DND-41 (cell line): ENCODE measurements around the gene CADPS.

Experiments used
- ATAC-seq: fragments of 200-7000 bp; cut with Tn5 transposase; 3 replicates; pipeline ENCODE4 v1.9.1; 2021; ENCODE audit warnings: low read depth; ENCODE audit not compliant: insufficient read depth
- DNase-seq: peaks from one replicate; pipeline ENCODE4 v3.0.0-alpha.2; 2020
- H2AFZ ChIP-seq: 2 replicates; pipeline ENCODE4 v1.6.0; 2012; ENCODE audit warnings: low read depth, low read length
- H3K27ac ChIP-seq: 2 replicates; pipeline ENCODE4 v1.5.1; 2012; ENCODE audit warnings: low read length, inconsistent platforms
- H3K27me3 ChIP-seq: fragments of 200-600 bp; sonication (generic); 2 replicates; pipeline ENCODE4 v1.6.0; 2012; ENCODE audit warnings: low read length, mild to moderate bottlenecking, inconsistent platforms; ENCODE audit not compliant: insufficient read depth, poor library complexity
- H3K36me3 ChIP-seq: 2 replicates; pipeline ENCODE4 v1.5.1; 2012; ENCODE audit warnings: low read length, inconsistent platforms; ENCODE audit not compliant: insufficient read depth
- H3K4me1 ChIP-seq: 2 replicates; pipeline ENCODE4 v1.5.1; 2012; ENCODE audit warnings: mild to moderate bottlenecking, low read length; ENCODE audit not compliant: insufficient read depth
- H3K4me2 ChIP-seq: 2 replicates; pipeline ENCODE4 v1.6.0; 2012; ENCODE audit warnings: mild to moderate bottlenecking, moderate library complexity, low read length, inconsistent platforms; ENCODE audit not compliant: insufficient read depth
- H3K4me3 ChIP-seq, 2 experiments: fragments of 200-600 bp in 1 of 2; shearing (Covaris generic) in 1 of 2; 2 replicates each; pipeline ENCODE4 v1.5.1; 2012 to 2016; ENCODE audit warnings: inconsistent platforms in 2 of 2, low read length in 2 of 2, mild to moderate bottlenecking in 2 of 2, low read depth in 1 of 2, moderate library complexity in 1 of 2
- H3K79me2 ChIP-seq: 2 replicates; pipeline ENCODE4 v1.6.0; 2012; ENCODE audit warnings: low read length, inconsistent platforms; ENCODE audit not compliant: insufficient read depth
- H3K9ac ChIP-seq: 2 replicates; pipeline ENCODE4 v1.6.0; 2012; ENCODE audit warnings: low read depth, mild to moderate bottlenecking, inconsistent platforms, low read length, moderate library complexity
- H3K9me3 ChIP-seq: 2 replicates; pipeline ENCODE4 v1.5.1; 2012; ENCODE audit warnings: low read length, moderate library complexity, mild to moderate bottlenecking, inconsistent platforms; ENCODE audit not compliant: insufficient read depth, severe bottlenecking
- H4K20me1 ChIP-seq: 2 replicates; pipeline ENCODE4 v1.6.0; 2012; ENCODE audit warnings: low read length; ENCODE audit not compliant: insufficient read depth
- CTCF ChIP-seq: IDR thresholded peaks from 2 replicates; pipeline ENCODE4 v1.5.1; 2012; ENCODE audit warnings: borderline replicate concordance, low read length, moderate library complexity, mild to moderate bottlenecking; ENCODE audit not compliant: poor library complexity, severe bottlenecking; ENCODE audit errors: extremely low read depth
- EZH2 ChIP-seq: IDR thresholded peaks from 3 replicates; pipeline ENCODE4 v1.6.1; 2012; ENCODE audit warnings: borderline replicate concordance, low read depth, mild to moderate bottlenecking, moderate library complexity, low read length, inconsistent platforms; ENCODE audit not compliant: severe bottlenecking

The CADPS gene

DNA sequence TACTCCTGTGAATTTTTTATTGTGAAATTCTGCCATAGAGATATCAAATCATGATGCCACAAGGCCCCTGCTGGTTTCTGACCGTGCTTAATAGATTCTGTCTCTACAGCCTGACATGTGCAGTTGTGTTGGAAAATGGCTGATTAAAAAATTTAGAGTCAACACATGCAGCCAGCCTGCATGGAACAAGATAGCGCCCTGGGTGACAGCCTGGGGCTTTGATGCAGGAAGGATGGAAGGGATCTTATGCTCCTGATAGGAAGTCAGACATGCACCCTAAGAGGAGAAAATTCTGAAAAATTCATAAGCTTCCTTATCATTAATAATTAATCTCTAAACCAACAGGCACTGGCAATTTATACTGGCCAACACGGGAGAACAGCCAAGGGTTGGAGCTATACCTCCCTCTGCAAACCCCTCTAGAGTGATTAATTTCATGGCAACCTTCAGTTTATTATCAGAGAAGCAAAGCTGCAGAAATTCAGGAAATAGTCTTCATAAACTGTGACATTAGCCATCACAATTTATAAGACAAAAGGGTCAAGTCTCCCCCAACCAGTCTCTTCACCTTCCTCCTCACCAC lies 198.4 kb downstream of the CADPS start:
- no peak overlapping the region for H3K4me3 ChIP-seq
- no peak overlapping the region for H3K27ac ChIP-seq
- DNase-seq = no peak
- H3K79me2 ChIP-seq = no peaks in the 10 kb centered on the region
- peaks cover 3% of the 10 kb centered on the region for H3K27me3 ChIP-seq
- no peaks in the 10 kb centered on the region for H3K36me3 ChIP-seq
- no peaks in the 10 kb centered on the region for H4K20me1 ChIP-seq
- TF ChIP-seq EZH2 (no peak), CTCF (no peak)
- no peaks in the 10 kb centered on the region for H3K4me1 ChIP-seq
- H3K9ac ChIP-seq = no peak overlapping the region
- ATAC-seq = no peak
- no peak overlapping the region for H2AFZ ChIP-seq
- no peak overlapping the region for H3K4me2 ChIP-seq
- no peaks in the 10 kb centered on the region for H3K9me3 ChIP-seq

- peaks cover 3% of the 10 kb centered on the region for H3K27me3 ChIP-seq
- no peaks in the 10 kb centered on the region for H3K79me2 ChIP-seq
- H3K9me3 ChIP-seq = no peaks in the 10 kb centered on the region
- no peaks in the 10 kb centered on the region for H3K36me3 ChIP-seq
- no peaks in the 10 kb centered on the region for H3K4me1 ChIP-seq
- no peak overlapping the region for H3K4me2 ChIP-seq
- DNase-seq (no peak), ATAC-seq (no peak)
- no peak for TF ChIP-seq EZH2
- no peak for TF ChIP-seq CTCF
- H3K27ac ChIP-seq = no peak overlapping the region
- H3K9ac ChIP-seq = no peak overlapping the region
- no peaks in the 10 kb centered on the region for H4K20me1 ChIP-seq
- no peak overlapping the region for H2AFZ ChIP-seq
- H3K4me3 ChIP-seq = no peak overlapping the region
Observed at GRCh38 chr3:62675492-62675891, 199.7 kb downstream of the CADPS start.

DNA sequence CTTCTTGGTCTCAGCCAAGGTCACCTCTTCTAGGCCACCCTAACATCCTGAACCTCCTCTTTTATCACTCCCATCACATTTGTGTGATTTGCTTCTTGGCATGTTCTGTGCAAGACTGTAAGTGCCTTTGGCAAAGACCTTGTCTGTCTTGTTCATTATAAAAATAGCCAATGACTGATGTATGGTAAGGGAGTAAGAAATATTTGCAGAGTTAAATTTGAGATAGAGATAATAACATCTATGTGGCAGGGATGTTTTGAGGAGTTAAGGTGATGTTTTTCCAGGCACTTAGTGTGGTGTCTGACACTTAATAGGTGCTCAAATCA lies 202.3 kb downstream of the CADPS start:
- H3K9ac ChIP-seq = no peak overlapping the region
- peaks cover 6% of the 10 kb centered on the region for H3K27me3 ChIP-seq
- H3K4me3 ChIP-seq = no peak overlapping the region
- H2AFZ ChIP-seq = no peak overlapping the region
- H3K79me2 ChIP-seq = no peaks in the 10 kb centered on the region
- no peaks in the 10 kb centered on the region for H3K36me3 ChIP-seq
- DNase-seq = no peak
- ATAC-seq = no peak
- no peaks in the 10 kb centered on the region for H4K20me1 ChIP-seq
- no peaks in the 10 kb centered on the region for H3K9me3 ChIP-seq
- H3K4me1 ChIP-seq = no peaks in the 10 kb centered on the region
- no peak overlapping the region for H3K27ac ChIP-seq
- H3K4me2 ChIP-seq = no peak overlapping the region
- TF ChIP-seq EZH2 = no peak
- TF ChIP-seq CTCF = no peak
